ENCODE measurements around the gene ZBTB16. TPM values are rescaled to one million over a fixed set of nuclear protein-coding genes. Genes with fewer than 3 reads are reported as not detected.

Gene ZBTB16
- total RNA-seq, 1 donor from 2014 or later = 0.54 TPM

- H3K4me3 Mint-ChIP-seq (ENCODE audit: unreplicated experiment) = no peak overlapping the region
- H3K27me3 Mint-ChIP-seq (ENCODE audit: unreplicated experiment) = no peaks in the 10 kb centered on the region
- H3K9me3 Mint-ChIP-seq (ENCODE audit: unreplicated experiment) = no peaks in the 10 kb centered on the region
- DNase-seq (ENCODE audit: low spot score) = no peak
- H3K4me1 Mint-ChIP-seq (ENCODE audit: unreplicated experiment) = peaks cover 2% of the 10 kb centered on the region
- no peaks in the 10 kb centered on the region for H3K36me3 Mint-ChIP-seq (ENCODE audit: low read depth, unreplicated experiment)
- no peak for TF ChIP-seq CTCF (IDR thresholded peaks at IDR 0.05; ENCODE audit: unreplicated experiment)
- H3K27ac Mint-ChIP-seq (ENCODE audit: unreplicated experiment) = no peak overlapping the region
Observed at GRCh38 chr11:114199051-114199450, 139.5 kb downstream of the ZBTB16 start.

GRCh38 chr11:114200351-114201133 is 141.0 kb downstream of the ZBTB16 start:
- no peaks in the 10 kb centered on the region for H3K9me3 Mint-ChIP-seq (ENCODE audit: unreplicated experiment)
- H3K4me1 Mint-ChIP-seq (ENCODE audit: unreplicated experiment) = peaks cover 2% of the 10 kb centered on the region
- no peaks in the 10 kb centered on the region for H3K36me3 Mint-ChIP-seq (ENCODE audit: low read depth, unreplicated experiment)
- H3K27me3 Mint-ChIP-seq (ENCODE audit: unreplicated experiment) = peaks cover 2% of the 10 kb centered on the region
- H3K4me3 Mint-ChIP-seq (ENCODE audit: unreplicated experiment) = no peak overlapping the region
- TF ChIP-seq CTCF (IDR thresholded peaks at IDR 0.05; ENCODE audit: unreplicated experiment) = no peak
- no peak overlapping the region for H3K27ac Mint-ChIP-seq (ENCODE audit: unreplicated experiment)
- no peak for DNase-seq (ENCODE audit: low spot score)

GRCh38 chr11:114201219-114201618 is 141.7 kb downstream of the ZBTB16 start:
- H3K4me1 Mint-ChIP-seq (ENCODE audit: unreplicated experiment) = peaks cover 2% of the 10 kb centered on the region
- TF ChIP-seq CTCF (IDR thresholded peaks at IDR 0.05; ENCODE audit: unreplicated experiment) = no peak
- no peak for DNase-seq (ENCODE audit: low spot score)
- H3K4me3 Mint-ChIP-seq (ENCODE audit: unreplicated experiment) = no peak overlapping the region
- no peak overlapping the region for H3K27ac Mint-ChIP-seq (ENCODE audit: unreplicated experiment)
- peaks cover 2% of the 10 kb centered on the region for H3K27me3 Mint-ChIP-seq (ENCODE audit: unreplicated experiment)
- no peaks in the 10 kb centered on the region for H3K36me3 Mint-ChIP-seq (ENCODE audit: low read depth, unreplicated experiment)
- H3K9me3 Mint-ChIP-seq (ENCODE audit: unreplicated experiment) = no peaks in the 10 kb centered on the region

GRCh38 chr11:114202011-114202609 is 142.6 kb downstream of the ZBTB16 start:
- H3K9me3 Mint-ChIP-seq (ENCODE audit: unreplicated experiment) = no peaks in the 10 kb centered on the region
- H3K4me3 Mint-ChIP-seq (ENCODE audit: unreplicated experiment) = no peak overlapping the region
- no peak for TF ChIP-seq CTCF (IDR thresholded peaks at IDR 0.05; ENCODE audit: unreplicated experiment)
- peaks cover 2% of the 10 kb centered on the region for H3K4me1 Mint-ChIP-seq (ENCODE audit: unreplicated experiment)
- H3K27me3 Mint-ChIP-seq (ENCODE audit: unreplicated experiment) = peaks cover 2% of the 10 kb centered on the region
- H3K27ac Mint-ChIP-seq (ENCODE audit: unreplicated experiment) = no peak overlapping the region
- no peak for DNase-seq (ENCODE audit: low spot score)
- no peaks in the 10 kb centered on the region for H3K36me3 Mint-ChIP-seq (ENCODE audit: low read depth, unreplicated experiment)

GRCh38 chr11:114207096-114207495 is 147.6 kb downstream of the ZBTB16 start:
- Mint-ChIP-seq H3K9me3 (ENCODE audit: unreplicated experiment) (no peaks in the 10 kb centered on the region), H3K4me3 (ENCODE audit: unreplicated experiment) (no peak overlapping the region), H3K27ac (ENCODE audit: unreplicated experiment) (no peak overlapping the region), H3K4me1 (ENCODE audit: unreplicated experiment) (peaks cover 19% of the 10 kb centered on the region), H3K27me3 (ENCODE audit: unreplicated experiment) (peaks cover 4% of the 10 kb centered on the region), H3K36me3 (ENCODE audit: low read depth, unreplicated experiment) (no peaks in the 10 kb centered on the region)
- TF ChIP-seq CTCF (IDR thresholded peaks at IDR 0.05; ENCODE audit: unreplicated experiment) = no peak
- no peak for DNase-seq (ENCODE audit: low spot score)

All from endothelial cell (in vitro differentiated cells).